Measurements from ENCODE around the gene SHROOM1. TPM values are rescaled to one million over a fixed set of nuclear protein-coding genes. Genes with fewer than 3 reads are reported as not detected.

SHROOM1 gene
- polyA plus RNA-seq (2013, experiment 1 of 4): 0.74 TPM
- 1.00 TPM for polyA plus RNA-seq (2013, experiment 2 of 4)
- polyA plus RNA-seq (2013, experiment 3 of 4): 1.5 TPM
- 0.85 TPM for polyA plus RNA-seq (2013, experiment 4 of 4)

- WGBS, 2 experiments: 4 to 5% methylated on average over 78 of the region's 78 CpGs
These were observed at the start of gene SHROOM1 for GRCh38 chr5:132830436-132831094. SHROOM1 (minus strand) TSS chr5:132830647; CDS start chr5:132826140, 4,507 bp downstream.

GRCh38 chr5:132877938-132878337 is 47.5 kb upstream of the SHROOM1 start:
- Histone ChIP-seq H3K4me1 (ENCODE audit: control insufficient read depth, insufficient read depth, low read length) (no peaks in the 10 kb centered on the region), H3K4me3 (ENCODE audit: insufficient read depth, low read depth, low read length) (no peak overlapping the region), H3K9me3 (ENCODE audit: control insufficient read depth, low read length) (no peaks in the 10 kb centered on the region), H3K27me3 (ENCODE audit: control insufficient read depth, insufficient read depth, low read length, poor library complexity, severe bottlenecking) (no peaks in the 10 kb centered on the region), H3K36me3 (ENCODE audit: control insufficient read depth, insufficient read depth, low read length) (peaks cover 33% of the 10 kb centered on the region), H3K27ac (ENCODE audit: insufficient read depth, low read depth, low read length, poor library complexity, severe bottlenecking) (no peak overlapping the region)
- 90 to 94% methylated on average over 3 of the region's 3 CpGs for WGBS, 2 experiments

More at GRCh38 chr5:132830436-132831094, at the start of gene SHROOM1:
- Histone ChIP-seq H3K4me3 (ENCODE audit: insufficient read depth, low read depth, low read length) (peak within 1 kb of the TSS; percentile 43), H3K27ac (ENCODE audit: insufficient read depth, low read depth, low read length, poor library complexity, severe bottlenecking) (no peak within 1 kb of the TSS), H3K27me3 (ENCODE audit: control insufficient read depth, insufficient read depth, low read length, poor library complexity, severe bottlenecking) (peaks cover 79% of the 10 kb centered on the region), H3K4me1 (ENCODE audit: control insufficient read depth, insufficient read depth, low read length) (no peaks in the 10 kb centered on the region), H3K36me3 (ENCODE audit: control insufficient read depth, insufficient read depth, low read length) (no peaks in the 10 kb centered on the region), H3K9me3 (ENCODE audit: control insufficient read depth, low read length) (no peaks in the 10 kb centered on the region)

GRCh38 chr5:132877466-132877865 is 47.0 kb upstream of the SHROOM1 start:
- no peak overlapping the region for H3K27ac ChIP-seq (ENCODE audit: insufficient read depth, low read depth, low read length, poor library complexity, severe bottlenecking)
- H3K36me3 ChIP-seq (ENCODE audit: control insufficient read depth, insufficient read depth, low read length): peaks cover 33% of the 10 kb centered on the region
- WGBS, 2 experiments: 86 to 91% methylated on average over 2 of the region's 2 CpGs

GRCh38 chr5:132876020-132876759 is 45.7 kb upstream of the SHROOM1 start:
- Histone ChIP-seq H3K27ac (ENCODE audit: insufficient read depth, low read depth, low read length, poor library complexity, severe bottlenecking) (no peak overlapping the region), H3K27me3 (ENCODE audit: control insufficient read depth, insufficient read depth, low read length, poor library complexity, severe bottlenecking) (no peaks in the 10 kb centered on the region), H3K4me1 (ENCODE audit: control insufficient read depth, insufficient read depth, low read length) (no peaks in the 10 kb centered on the region), H3K4me3 (ENCODE audit: insufficient read depth, low read depth, low read length) (no peak overlapping the region), H3K36me3 (ENCODE audit: control insufficient read depth, insufficient read depth, low read length) (peaks cover 25% of the 10 kb centered on the region), H3K9me3 (ENCODE audit: control insufficient read depth, low read length) (no peaks in the 10 kb centered on the region)
- WGBS, 2 experiments: 76 to 89% methylated on average over 1 of the region's 1 CpG

More at GRCh38 chr5:132877466-132877865, 47.0 kb upstream of the SHROOM1 start:
- Histone ChIP-seq H3K4me1 (ENCODE audit: control insufficient read depth, insufficient read depth, low read length) (no peaks in the 10 kb centered on the region), H3K4me3 (ENCODE audit: insufficient read depth, low read depth, low read length) (no peak overlapping the region), H3K27me3 (ENCODE audit: control insufficient read depth, insufficient read depth, low read length, poor library complexity, severe bottlenecking) (no peaks in the 10 kb centered on the region), H3K9me3 (ENCODE audit: control insufficient read depth, low read length) (no peaks in the 10 kb centered on the region)

GRCh38 chr5:132873930-132874271 is 43.5 kb upstream of the SHROOM1 start:
- peaks cover 9% of the 10 kb centered on the region for H3K36me3 ChIP-seq (ENCODE audit: control insufficient read depth, insufficient read depth, low read length)
- no peaks in the 10 kb centered on the region for H3K4me1 ChIP-seq (ENCODE audit: control insufficient read depth, insufficient read depth, low read length)
- no peaks in the 10 kb centered on the region for H3K9me3 ChIP-seq (ENCODE audit: control insufficient read depth, low read length)
- no peak overlapping the region for H3K4me3 ChIP-seq (ENCODE audit: insufficient read depth, low read depth, low read length)
- H3K27ac ChIP-seq (ENCODE audit: insufficient read depth, low read depth, low read length, poor library complexity, severe bottlenecking): no peak overlapping the region
- H3K27me3 ChIP-seq (ENCODE audit: control insufficient read depth, insufficient read depth, low read length, poor library complexity, severe bottlenecking): no peaks in the 10 kb centered on the region
- WGBS, 2 experiments: 96 to 98% methylated on average over 3 of the region's 3 CpGs

- H3K27me3 ChIP-seq (ENCODE audit: control insufficient read depth, insufficient read depth, low read length, poor library complexity, severe bottlenecking): no peaks in the 10 kb centered on the region
- no peaks in the 10 kb centered on the region for H3K4me1 ChIP-seq (ENCODE audit: control insufficient read depth, insufficient read depth, low read length)
- peaks cover 7% of the 10 kb centered on the region for H3K36me3 ChIP-seq (ENCODE audit: control insufficient read depth, insufficient read depth, low read length)
- no peak within 1 kb of the TSS for H3K4me3 ChIP-seq (ENCODE audit: insufficient read depth, low read depth, low read length)
- WGBS, 2 experiments: 91% methylated on average over 6 of the region's 6 CpGs
- H3K9me3 ChIP-seq (ENCODE audit: control insufficient read depth, low read length): no peaks in the 10 kb centered on the region
- no peak within 1 kb of the TSS for H3K27ac ChIP-seq (ENCODE audit: insufficient read depth, low read depth, low read length, poor library complexity, severe bottlenecking)
These were observed 42.9 kb upstream of the SHROOM1 start, which contains the start of gene LEAP2 for GRCh38 chr5:132873119-132873929. LEAP2 (plus strand) TSS chr5:132873668; CDS start chr5:132873695, 27 bp downstream.

- Histone ChIP-seq H3K9me3 (ENCODE audit: control insufficient read depth, low read length) (no peaks in the 10 kb centered on the region), H3K27ac (ENCODE audit: insufficient read depth, low read depth, low read length, poor library complexity, severe bottlenecking) (no peak overlapping the region), H3K4me1 (ENCODE audit: control insufficient read depth, insufficient read depth, low read length) (no peaks in the 10 kb centered on the region), H3K36me3 (ENCODE audit: control insufficient read depth, insufficient read depth, low read length) (peaks cover 4% of the 10 kb centered on the region), H3K4me3 (ENCODE audit: insufficient read depth, low read depth, low read length) (no peak overlapping the region), H3K27me3 (ENCODE audit: control insufficient read depth, insufficient read depth, low read length, poor library complexity, severe bottlenecking) (no peaks in the 10 kb centered on the region)
- WGBS, 2 experiments: 93 to 94% methylated on average over 1 of the region's 1 CpG
These were observed 42.3 kb upstream of the SHROOM1 start for GRCh38 chr5:132872788-132873118.

- Histone ChIP-seq H3K27me3 (ENCODE audit: control insufficient read depth, insufficient read depth, low read length, poor library complexity, severe bottlenecking) (no peaks in the 10 kb centered on the region), H3K4me3 (ENCODE audit: insufficient read depth, low read depth, low read length) (no peak overlapping the region), H3K4me1 (ENCODE audit: control insufficient read depth, insufficient read depth, low read length) (no peaks in the 10 kb centered on the region), H3K27ac (ENCODE audit: insufficient read depth, low read depth, low read length, poor library complexity, severe bottlenecking) (no peak overlapping the region), H3K9me3 (ENCODE audit: control insufficient read depth, low read length) (no peaks in the 10 kb centered on the region), H3K36me3 (ENCODE audit: control insufficient read depth, insufficient read depth, low read length) (no peaks in the 10 kb centered on the region)
- WGBS, 2 experiments: 87 to 96% methylated on average over 5 of the region's 5 CpGs
These were observed 41.2 kb upstream of the SHROOM1 start for GRCh38 chr5:132871459-132872284.

GRCh38 chr5:132870801-132871200 is 40.4 kb upstream of the SHROOM1 start:
- no peaks in the 10 kb centered on the region for H3K4me1 ChIP-seq (ENCODE audit: control insufficient read depth, insufficient read depth, low read length)
- no peak overlapping the region for H3K27ac ChIP-seq (ENCODE audit: insufficient read depth, low read depth, low read length, poor library complexity, severe bottlenecking)
- H3K9me3 ChIP-seq (ENCODE audit: control insufficient read depth, low read length): no peaks in the 10 kb centered on the region
- H3K4me3 ChIP-seq (ENCODE audit: insufficient read depth, low read depth, low read length): no peak overlapping the region
- no peaks in the 10 kb centered on the region for H3K36me3 ChIP-seq (ENCODE audit: control insufficient read depth, insufficient read depth, low read length)
- 89 to 91% methylated on average over 2 of the region's 2 CpGs for WGBS, 2 experiments
- H3K27me3 ChIP-seq (ENCODE audit: control insufficient read depth, insufficient read depth, low read length, poor library complexity, severe bottlenecking): no peaks in the 10 kb centered on the region
